ENCODE results near the gene CLIP1. TPM values are rescaled to one million over a fixed set of nuclear protein-coding genes. Genes with fewer than 3 reads are reported as not detected.

CLIP1 gene
- total and polyA plus RNA-seq, 2 of the 4 experiments (the other 2 are of a cell fraction): 38.0 to 54.8 TPM

- H2AFZ ChIP-seq (replicated peaks; ENCODE audit: low read length, poor library complexity): no peak overlapping the region
- H4K91ac ChIP-seq (ENCODE audit: insufficient read depth, low read depth, low read length): no peak overlapping the region
- no peak overlapping the region for H3K14ac ChIP-seq (replicated peaks; ENCODE audit: low read depth, low read length)
- no peak overlapping the region for H3K4me2 ChIP-seq (ENCODE audit: low read depth, low read length)
- no peak overlapping the region for H3K27ac ChIP-seq (ENCODE audit: insufficient read depth, low read length)
- peaks cover 3% of the 10 kb centered on the region; the same call in 1 of the 2 replicates for H3K9me1 ChIP-seq (ENCODE audit: insufficient read depth, low read length)
- H3K18ac ChIP-seq (ENCODE audit: low read depth, low read length): no peak overlapping the region
- no peak overlapping the region for H3K23ac ChIP-seq (ENCODE audit: low read depth, low read length)
- no peak overlapping the region for H2BK120ac ChIP-seq (ENCODE audit: low read depth, low read length)
- in situ Hi-C loops (cut with MboI; ENCODE audit: low sequenced_read_pairs) (no loop called here), intact Hi-C loops (cut with micrococcal nuclease) (no loop called here), dilution Hi-C loops (cut with HindIII; ENCODE audit: low sequenced_read_pairs, unreplicated experiment) (no loop called here)
- H3K4me3 ChIP-seq (ENCODE audit: insufficient read depth, low read depth, low read length): no peak overlapping the region
- H2BK5ac ChIP-seq (ENCODE audit: low read depth, low read length, poor library complexity, severe bottlenecking): no peak overlapping the region
- H3K79me1 ChIP-seq (ENCODE audit: low read depth in 1 of 2, low read length in 2 of 2): peaks cover 5 to 13% of the 10 kb centered on the region in 2 experiments; a peak in 1 of 4 replicates
- H3K4ac ChIP-seq (ENCODE audit: low read depth, low read length): no peak overlapping the region
- H4K20me1 ChIP-seq (ENCODE audit: insufficient read depth, low read length): no peaks in the 10 kb centered on the region
- no peaks in the 10 kb centered on the region for H3K4me1 ChIP-seq (ENCODE audit: control insufficient read depth, insufficient read depth, low read length)
- no peak overlapping the region for H3K56ac ChIP-seq (ENCODE audit: extremely low read depth, insufficient read depth, low read length)
- no peak overlapping the region for H2AK5ac ChIP-seq (ENCODE audit: low read depth, low read length)
- no TSS peak for BruUV-seq (replicated peaks)
- no peak for DNase-seq
- H4K5ac ChIP-seq (ENCODE audit: low read depth, low read length): no peak overlapping the region
- no peak for ATAC-seq (ENCODE audit: low read depth)
- no peaks in the 10 kb centered on the region for H3K9me3 ChIP-seq (ENCODE audit: control insufficient read depth, insufficient read depth, low read length)
- H3K9ac ChIP-seq (ENCODE audit: low read depth, low read length): no peak overlapping the region
- H4K8ac ChIP-seq (ENCODE audit: low read depth in 2 of 2, low read length in 2 of 2): no peak overlapping the region
- WGBS, 2 experiments (ENCODE audit: extremely low coverage in 2 of 2, insufficient read length in 1 of 2): no CpG with 5 or more reads among the region's 4 CpGs
- no peak overlapping the region for H2BK15ac ChIP-seq (ENCODE audit: low read depth, low read length)
- H3K36me3 ChIP-seq (ENCODE audit: control insufficient read depth, insufficient read depth, low read length): peaks cover 31% of the 10 kb centered on the region
- no peak overlapping the region for H2AK9ac ChIP-seq (replicated peaks; ENCODE audit: low read depth, low read length, poor library complexity)
- ChIA-PET POLR2A (ENCODE audit: unreplicated experiment) (no interaction called here), CTCF (interaction anchor here (2.0 kb wide), 1 partner anchor 8 kb away, joined by 7 read pairs; no protein-coding TSS in a partner anchor)
- H3K27me3 ChIP-seq (ENCODE audit: control insufficient read depth, insufficient read depth, low read length): no peaks in the 10 kb centered on the region
- TF ChIP-seq RCOR1 (IDR thresholded peaks at IDR 0.05; ENCODE audit: insufficient replicate concordance, low read length): no peak
- no peak for TF ChIP-seq ELK1 (IDR thresholded peaks at IDR 0.05; ENCODE audit: borderline replicate concordance, low read depth, low read length)
- no peak for TF ChIP-seq MAFK (IDR thresholded peaks at IDR 0.05; ENCODE audit: low read depth, low read length)
- TF ChIP-seq NFE2L2 (IDR thresholded peaks at IDR 0.05; ENCODE audit: low read depth, low read length): no peak
- H2BK20ac ChIP-seq (ENCODE audit: low read depth, low read length): no peak overlapping the region
Observed at GRCh38 chr12:122348505-122348904, 74.0 kb downstream of the CLIP1 start.

Data from IMR-90 (cell line).